Right atrium auricular region (tissue), 2 donors: ENCODE results near the gene RABIF. TPM values are rescaled to one million over a fixed set of nuclear protein-coding genes. Genes with fewer than 3 reads are reported as not detected.

ENCODE experiments used
- DNase-seq: peaks from one replicate; pipeline ENCODE4 v3.0.0-alpha.2; 2019; ENCODE audit warnings: low spot score
- H3K27ac ChIP-seq, 2 donors: fragments of 200-600 bp; sonication (generic); 1 replicate in 1 of 2; 2 replicates in 1 of 2; pipeline ENCODE4 v1.5.1; 2016 to 2019
- H3K27me3 ChIP-seq, 2 donors: fragments of 200-600 bp; sonication (generic); one replicate each; pipeline versions ENCODE4 v1.5.1 to v1.6.0; 2017 to 2019
- H3K36me3 ChIP-seq: fragments of 200-600 bp; sonication (generic); one replicate; pipeline ENCODE4 v1.5.1; 2016
- H3K4me1 ChIP-seq, 2 donors: fragments of 200-600 bp; sonication (generic); one replicate each; pipeline versions ENCODE4 v1.5.1 to v1.6.0; 2017 to 2019
- H3K4me3 ChIP-seq, 2 donors: fragments of 200-600 bp; sonication (generic); 1 replicate in 1 of 2; 2 replicates in 1 of 2; pipeline ENCODE4 v1.5.1; 2017 to 2019; ENCODE audit warnings: mild to moderate bottlenecking in 1 of 2, moderate library complexity in 1 of 2
- H3K9me3 ChIP-seq, 2 donors: fragments of 200-600 bp; sonication (generic); one replicate each; pipeline ENCODE4 v1.5.1; 2019
- total RNA-seq, 2 donors: library from RNA; depleted of rRNA; stranded (reverse); fragments of >200 nt; gene quantifications; one replicate each; pipeline ENCODE4 v1.1.0, GENCODE V29; 2016
- TF ChIP-seq, protein P1 (sequence below), 2 donors: fragments of 200-600 bp; sonication (generic); IDR thresholded peaks; one replicate each; pipeline ENCODE4 v1.5.1; 2019; ENCODE audit warnings: antibody characterized with exemption in 2 of 2

RABIF gene
- total RNA-seq, 2 donors from 2014 or later, result 3.0 to 4.3 TPM

- Histone ChIP-seq H3K36me3 (no peaks in the 10 kb centered on the region), H3K4me1 (peaks cover 0 to 11% of the 10 kb centered on the region in 2 donors), H3K4me3 (no peak overlapping the region), H3K9me3 (no peaks in the 10 kb centered on the region), H3K27me3 (no peaks in the 10 kb centered on the region), H3K27ac (no peak overlapping the region)
- DNase-seq, result no peak
- TF ChIP-seq, protein P1, sequence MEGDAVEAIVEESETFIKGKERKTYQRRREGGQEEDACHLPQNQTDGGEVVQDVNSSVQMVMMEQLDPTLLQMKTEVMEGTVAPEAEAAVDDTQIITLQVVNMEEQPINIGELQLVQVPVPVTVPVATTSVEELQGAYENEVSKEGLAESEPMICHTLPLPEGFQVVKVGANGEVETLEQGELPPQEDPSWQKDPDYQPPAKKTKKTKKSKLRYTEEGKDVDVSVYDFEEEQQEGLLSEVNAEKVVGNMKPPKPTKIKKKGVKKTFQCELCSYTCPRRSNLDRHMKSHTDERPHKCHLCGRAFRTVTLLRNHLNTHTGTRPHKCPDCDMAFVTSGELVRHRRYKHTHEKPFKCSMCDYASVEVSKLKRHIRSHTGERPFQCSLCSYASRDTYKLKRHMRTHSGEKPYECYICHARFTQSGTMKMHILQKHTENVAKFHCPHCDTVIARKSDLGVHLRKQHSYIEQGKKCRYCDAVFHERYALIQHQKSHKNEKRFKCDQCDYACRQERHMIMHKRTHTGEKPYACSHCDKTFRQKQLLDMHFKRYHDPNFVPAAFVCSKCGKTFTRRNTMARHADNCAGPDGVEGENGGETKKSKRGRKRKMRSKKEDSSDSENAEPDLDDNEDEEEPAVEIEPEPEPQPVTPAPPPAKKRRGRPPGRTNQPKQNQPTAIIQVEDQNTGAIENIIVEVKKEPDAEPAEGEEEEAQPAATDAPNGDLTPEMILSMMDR (IDR thresholded peaks at IDR 0.05), result no peak
Observed at GRCh38 chr1:202857136-202857610, 31.8 kb downstream of the RABIF start.

DNA sequence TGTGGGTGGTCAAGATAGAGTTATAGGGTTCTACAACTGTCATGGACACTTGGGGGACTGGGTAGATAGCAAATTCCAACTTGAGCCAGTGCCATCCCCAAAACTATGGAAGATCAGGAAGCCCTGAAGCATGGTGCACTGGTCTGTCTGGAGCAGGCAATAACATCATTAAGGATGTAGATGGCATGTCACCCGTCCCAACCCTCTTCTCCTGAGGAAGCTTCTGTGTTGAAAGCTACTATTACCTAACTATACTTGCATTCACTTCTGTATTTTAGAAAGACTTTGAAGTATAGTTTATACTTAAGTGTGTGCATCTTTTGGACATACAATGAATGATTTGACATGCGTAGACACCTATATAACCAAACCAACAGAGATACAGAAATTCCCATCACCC lies 32.9 kb downstream of the RABIF start:
- no peak for DNase-seq
- H3K36me3 ChIP-seq, result no peaks in the 10 kb centered on the region
- H3K4me1 ChIP-seq, result peaks cover 0 to 6% of the 10 kb centered on the region in 2 donors
- H3K4me3 ChIP-seq, result no peak overlapping the region
- H3K27me3 ChIP-seq, result no peaks in the 10 kb centered on the region
- H3K9me3 ChIP-seq, result no peaks in the 10 kb centered on the region
- H3K27ac ChIP-seq, result no peak overlapping the region
- TF ChIP-seq, protein P1 (IDR thresholded peaks at IDR 0.05), result no peak

DNA sequence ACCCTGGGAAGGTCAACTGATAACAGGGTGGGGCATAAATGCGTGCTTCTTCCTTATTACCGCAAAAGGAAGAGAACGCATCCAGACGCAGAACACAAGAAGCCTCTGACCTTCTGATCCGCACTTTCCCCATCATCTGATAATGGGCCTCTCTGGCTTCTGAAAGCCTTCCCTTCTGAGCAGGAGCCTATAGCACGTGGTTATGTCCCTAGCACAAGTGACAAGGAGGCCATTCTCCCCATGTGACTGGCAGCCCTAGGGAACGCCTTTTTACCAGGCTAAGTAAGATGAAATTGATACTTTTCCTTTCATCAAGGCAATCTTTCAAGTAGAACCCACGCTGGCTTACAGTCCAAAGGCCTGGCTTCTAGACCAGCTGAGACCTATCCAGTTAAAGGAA lies 34.2 kb downstream of the RABIF start:
- no peaks in the 10 kb centered on the region for H3K36me3 ChIP-seq
- H3K27me3 ChIP-seq, result no peaks in the 10 kb centered on the region
- no peaks in the 10 kb centered on the region for H3K4me1 ChIP-seq
- no peak overlapping the region for H3K4me3 ChIP-seq
- no peaks in the 10 kb centered on the region for H3K9me3 ChIP-seq
- TF ChIP-seq, protein P1 (IDR thresholded peaks at IDR 0.05), result no peak
- H3K27ac ChIP-seq, result no peak overlapping the region
- DNase-seq, result no peak

GRCh38 chr1:202852163-202852904 lies 36.6 kb downstream of the RABIF start:
- Histone ChIP-seq H3K4me1 (no peaks in the 10 kb centered on the region), H3K27ac (no peak overlapping the region), H3K9me3 (no peaks in the 10 kb centered on the region), H3K4me3 (no peak overlapping the region), H3K36me3 (no peaks in the 10 kb centered on the region), H3K27me3 (no peaks in the 10 kb centered on the region)
- DNase-seq, result no peak
- TF ChIP-seq, protein P1 (IDR thresholded peaks at IDR 0.05), result no peak

GRCh38 chr1:202850593-202851362 lies 38.2 kb downstream of the RABIF start:
- Histone ChIP-seq H3K4me3 (no peak overlapping the region), H3K9me3 (no peaks in the 10 kb centered on the region), H3K27ac (no peak overlapping the region), H3K4me1 (no peaks in the 10 kb centered on the region), H3K36me3 (no peaks in the 10 kb centered on the region), H3K27me3 (no peaks in the 10 kb centered on the region)
- no peak for DNase-seq
- TF ChIP-seq, protein P1 (IDR thresholded peaks at IDR 0.05), result no peak
